Spinal cord (tissue), 10 donors: Measurements from ENCODE around the gene MAP4K3. TPM values are rescaled to one million over a fixed set of nuclear protein-coding genes. Genes with fewer than 3 reads are reported as not detected.
"Not testable (repeated sequence)": the region's sequence is repeated elsewhere in the genome, so short reads cannot be mapped to it uniquely, and the experiment has no call there.

Experiments used
- DNase-seq, 6 donors: peaks; one replicate each; pipeline versions ENCODE4 v3.0.0 to v3.0.0-alpha.2; 2013 to 2015; ENCODE audit warnings: low spot score in 6 of 6, low read depth in 4 of 6
- H3K27ac ChIP-seq: one replicate; pipeline ENCODE4 v1.5.1; 2013; ENCODE audit warnings: low read depth, low read length, control low read depth
- H3K27me3 ChIP-seq: one replicate; pipeline ENCODE4 v1.6.1; 2013; ENCODE audit warnings: low read length; ENCODE audit not compliant: control insufficient read depth, insufficient read depth
- H3K36me3 ChIP-seq: one replicate; pipeline ENCODE4 v1.6.1; 2013; ENCODE audit warnings: low read length; ENCODE audit not compliant: control insufficient read depth, insufficient read depth
- H3K4me1 ChIP-seq: one replicate; pipeline ENCODE4 v1.6.1; 2013; ENCODE audit warnings: low read length; ENCODE audit not compliant: control insufficient read depth, insufficient read depth
- H3K4me3 ChIP-seq: one replicate; pipeline ENCODE4 v1.5.1; 2013; ENCODE audit warnings: low read depth, low read length, control low read depth
- H3K9me3 ChIP-seq: one replicate; pipeline ENCODE4 v1.6.1; 2013; ENCODE audit warnings: low read length; ENCODE audit not compliant: control insufficient read depth, insufficient read depth
- WGBS: methylation state at CpG from one replicate; pipeline ENCODE4 v1.1.5; 2013; ENCODE audit warnings: missing lambda C conversion rate; ENCODE audit not compliant: insufficient coverage; 5-methylcytosine and 5-hydroxymethylcytosine counted together
- polyA plus RNA-seq, 2 donors: library from polyadenylated mRNA; unstranded; fragments of 120-200 nt; gene quantifications; one replicate each; pipeline ENCODE4 v1.2.1, GENCODE V29; 2013; ENCODE audit not compliant: insufficient read length in 2 of 2
- total RNA-seq, 2 donors: library from RNA; depleted of rRNA in 1 of 2; stranded (reverse); fragments of 120-200 nt in 1 of 2; fragments of >200 nt in 1 of 2; gene quantifications; one replicate each; pipeline versions ENCODE4 v1.2.3 to v1.2.4, GENCODE V29; 2013 to 2014
- donor health status: healthy.

MAP4K3 gene
- total and polyA plus RNA-seq, 4 donors = 48.0 to 88.9 (median 58.9) TPM

DNA sequence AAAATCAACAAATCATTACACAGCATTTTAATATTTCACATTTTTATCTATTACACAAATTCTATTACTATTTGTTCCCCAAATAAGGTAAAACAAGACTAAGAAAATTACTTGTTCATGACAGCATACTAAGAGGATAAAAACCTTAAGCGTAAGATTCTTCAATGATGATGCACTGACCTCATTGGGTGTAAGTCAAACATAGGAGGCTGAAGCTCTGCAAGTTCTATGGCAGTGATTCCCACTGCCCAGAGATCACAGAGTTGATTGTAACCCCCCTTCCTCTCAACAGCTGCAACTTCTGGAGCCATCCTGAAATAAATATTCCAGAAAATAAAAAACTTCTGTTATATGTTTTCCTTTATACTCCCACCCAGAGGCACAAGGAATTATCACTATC is 111.1 kb downstream of the MAP4K3 start:
- H3K27me3 ChIP-seq = no peaks in the 10 kb centered on the region
- H3K9me3 ChIP-seq = no peaks in the 10 kb centered on the region
- H3K4me1 ChIP-seq = no peaks in the 10 kb centered on the region
- H3K36me3 ChIP-seq = peaks cover 4% of the 10 kb centered on the region
- DNase-seq = no peak
- no peak overlapping the region for H3K27ac ChIP-seq
- WGBS = no CpG with 5 or more reads among the region's 1 CpG
- no peak overlapping the region for H3K4me3 ChIP-seq

DNA sequence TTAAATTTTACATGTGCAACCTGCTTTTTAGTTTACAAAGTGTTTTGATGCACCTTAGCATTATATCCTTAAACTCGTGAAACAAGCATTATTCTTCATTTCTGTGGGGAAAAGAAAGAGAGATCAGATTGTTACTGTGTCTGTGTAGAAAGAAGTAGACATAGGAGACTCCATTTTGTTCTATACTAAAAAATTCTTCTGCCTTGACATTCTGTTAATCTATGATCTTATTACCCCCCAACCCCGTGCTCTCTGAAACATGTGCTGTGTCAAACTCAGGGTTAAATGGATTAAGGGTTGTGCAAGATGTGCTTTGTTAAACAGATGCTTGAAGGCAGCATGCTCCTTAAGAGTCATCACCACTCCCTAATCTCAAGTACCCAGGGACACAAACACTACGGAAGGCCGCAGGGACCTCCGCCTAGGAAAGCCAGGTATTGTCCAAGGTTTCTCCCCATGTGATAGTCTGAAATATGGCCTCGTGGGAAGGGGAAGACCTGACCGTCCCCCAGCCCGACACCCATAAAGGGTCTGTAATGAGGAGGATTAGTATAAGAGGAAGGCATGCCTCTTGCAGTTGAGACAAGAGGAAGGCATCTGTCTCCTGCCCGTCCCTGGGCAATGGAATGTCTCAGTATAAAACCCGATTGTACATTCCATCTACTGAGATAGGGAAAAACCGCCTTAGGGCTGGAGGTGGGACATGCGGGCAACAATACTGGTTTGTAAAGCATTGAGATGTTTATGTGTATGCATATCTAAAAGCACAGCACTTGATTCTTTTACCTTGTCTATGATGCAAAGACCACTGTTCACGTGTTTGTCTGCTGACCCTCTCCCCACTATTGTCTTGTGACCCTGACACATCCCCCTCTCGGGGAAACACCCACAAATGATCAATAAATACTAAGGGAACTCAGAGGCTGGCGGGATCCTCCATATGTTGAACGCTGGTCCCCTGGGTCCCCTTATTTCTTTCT is 115.7 kb downstream of the MAP4K3 start:
- H3K4me1 ChIP-seq, H3K9me3 ChIP-seq, DNase-seq, H3K27ac ChIP-seq, H3K4me3 ChIP-seq, H3K36me3 ChIP-seq, H3K27me3 ChIP-seq: not testable (repeated sequence)
- no CpG with 5 or more reads among the region's 16 CpGs for WGBS

DNA sequence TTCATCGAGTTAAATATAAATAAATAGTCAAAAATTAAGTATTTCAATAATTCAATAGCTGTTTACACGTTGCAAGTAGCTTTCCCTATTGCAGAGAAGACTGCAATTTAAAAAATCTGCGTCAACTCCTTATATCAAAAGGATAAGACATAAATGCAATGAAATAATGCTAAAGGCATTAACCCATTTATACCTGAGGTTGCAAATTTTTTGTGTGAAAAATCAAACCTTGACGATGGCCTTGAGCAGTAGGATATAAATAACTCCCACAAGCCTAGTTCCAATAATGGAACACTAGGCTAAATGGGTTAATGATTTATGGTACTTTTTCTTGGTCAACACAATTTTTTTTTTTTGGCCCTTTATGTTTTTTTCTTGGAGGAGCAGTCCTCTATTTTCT is 116.9 kb downstream of the MAP4K3 start:
- no peak for DNase-seq
- H3K27ac ChIP-seq = no peak overlapping the region
- no peaks in the 10 kb centered on the region for H3K9me3 ChIP-seq
- no peaks in the 10 kb centered on the region for H3K27me3 ChIP-seq
- H3K4me1 ChIP-seq = no peaks in the 10 kb centered on the region
- H3K36me3 ChIP-seq = no peaks in the 10 kb centered on the region
- WGBS = no CpG with 5 or more reads among the region's 4 CpGs
- H3K4me3 ChIP-seq = no peak overlapping the region

DNA sequence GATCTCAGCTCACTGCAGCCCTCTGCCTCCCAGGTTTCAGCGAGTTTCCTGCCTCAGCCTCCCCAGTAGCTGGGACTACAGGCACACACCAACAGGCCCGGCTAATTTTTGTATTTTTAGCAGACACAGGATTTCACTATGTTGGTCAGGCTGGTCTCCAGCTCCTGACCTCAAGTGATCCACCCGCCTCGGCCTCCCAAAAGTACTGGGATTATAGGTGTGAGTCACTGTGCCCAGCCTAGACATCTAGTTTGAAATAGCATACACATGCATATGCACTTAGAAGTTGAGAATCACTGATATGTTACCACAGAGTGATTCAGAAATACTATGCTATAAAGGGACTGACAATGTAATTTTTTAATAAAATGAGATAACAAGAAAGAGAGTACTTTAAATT is 123.5 kb downstream of the MAP4K3 start:
- H3K27me3 ChIP-seq = no peaks in the 10 kb centered on the region
- H3K9me3 ChIP-seq = no peaks in the 10 kb centered on the region
- no peak for DNase-seq
- peaks cover 9% of the 10 kb centered on the region for H3K36me3 ChIP-seq
- no peak overlapping the region for H3K27ac ChIP-seq
- H3K4me3 ChIP-seq = no peak overlapping the region
- H3K4me1 ChIP-seq = no peaks in the 10 kb centered on the region
- 100% methylated on average over 1 of the region's 4 CpGs for WGBS

DNA sequence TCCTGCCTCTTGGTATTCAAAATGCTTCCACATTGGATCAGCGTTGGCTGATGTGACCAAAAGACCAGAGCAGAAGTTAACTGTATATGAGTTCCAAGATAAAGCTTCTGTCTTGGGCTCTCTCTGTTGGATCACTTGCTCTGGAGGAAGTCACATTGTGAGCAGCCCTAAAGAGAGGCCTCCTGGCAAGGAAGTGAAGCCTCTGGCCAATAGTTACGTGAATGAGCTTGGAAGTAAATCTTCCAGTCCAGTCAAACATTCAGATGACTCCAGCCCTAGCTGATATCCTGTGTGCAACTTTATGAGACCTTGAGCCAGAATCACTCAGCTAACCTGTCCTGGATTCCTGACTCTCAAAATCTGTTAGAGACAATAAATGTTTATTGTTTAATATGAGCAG is 125.6 kb downstream of the MAP4K3 start:
- no peaks in the 10 kb centered on the region for H3K4me1 ChIP-seq
- H3K4me3 ChIP-seq = no peak overlapping the region
- DNase-seq = no peak
- H3K36me3 ChIP-seq = peaks cover 9% of the 10 kb centered on the region
- no peak overlapping the region for H3K27ac ChIP-seq
- H3K9me3 ChIP-seq = no peaks in the 10 kb centered on the region
- no peaks in the 10 kb centered on the region for H3K27me3 ChIP-seq
- 86% methylated on average over 2 of the region's 2 CpGs for WGBS

DNA sequence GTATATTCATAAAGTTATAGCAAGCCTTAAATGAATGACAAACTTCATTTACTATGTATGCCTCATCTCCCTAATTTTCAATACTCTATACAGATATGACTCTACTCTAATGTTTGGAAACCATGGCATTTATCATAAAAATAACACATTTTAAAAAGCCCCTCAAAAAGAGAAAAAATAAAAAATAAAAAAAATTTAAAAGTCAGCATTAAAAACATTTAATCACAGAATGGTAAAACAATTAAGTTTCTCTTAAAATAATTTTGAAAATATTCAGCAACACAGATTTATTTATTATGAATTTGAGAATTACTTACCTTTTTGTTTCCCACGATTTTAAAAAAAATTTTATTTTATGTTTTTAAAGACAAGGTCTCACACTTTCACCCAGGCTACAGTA is 128.3 kb downstream of the MAP4K3 start:
- no peaks in the 10 kb centered on the region for H3K9me3 ChIP-seq
- H3K4me3 ChIP-seq = no peak overlapping the region
- no CpG with 5 or more reads among the region's 1 CpG for WGBS
- H3K36me3 ChIP-seq = peaks cover 9% of the 10 kb centered on the region
- H3K27me3 ChIP-seq = no peaks in the 10 kb centered on the region
- no peaks in the 10 kb centered on the region for H3K4me1 ChIP-seq
- no peak for DNase-seq
- no peak overlapping the region for H3K27ac ChIP-seq

DNA sequence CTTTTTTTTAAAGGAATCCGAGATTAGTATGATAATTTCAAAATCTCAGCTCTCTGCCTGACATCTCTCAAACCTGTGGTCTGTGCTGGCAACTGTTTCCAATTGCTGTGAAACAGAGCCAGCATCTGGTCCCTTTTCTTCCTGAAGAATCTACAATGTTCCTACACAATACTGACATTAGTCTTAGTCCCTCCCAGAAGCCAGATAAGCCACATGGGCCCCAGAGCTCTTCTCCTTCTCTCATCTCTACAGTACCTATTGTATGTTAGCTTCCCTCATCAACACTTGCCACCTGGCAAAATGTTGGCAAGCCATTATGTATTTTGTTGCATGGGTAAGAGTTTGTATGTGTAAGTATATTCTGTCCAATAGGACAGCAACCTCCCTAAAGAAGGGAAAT is 130.5 kb downstream of the MAP4K3 start:
- Histone ChIP-seq H3K36me3 (peaks cover 7% of the 10 kb centered on the region), H3K27me3 (no peaks in the 10 kb centered on the region), H3K4me3 (no peak overlapping the region), H3K4me1 (no peaks in the 10 kb centered on the region), H3K27ac (no peak overlapping the region), H3K9me3 (no peaks in the 10 kb centered on the region)
- no peak for DNase-seq
- 100% methylated on average over 1 of the region's 1 CpG for WGBS

DNA sequence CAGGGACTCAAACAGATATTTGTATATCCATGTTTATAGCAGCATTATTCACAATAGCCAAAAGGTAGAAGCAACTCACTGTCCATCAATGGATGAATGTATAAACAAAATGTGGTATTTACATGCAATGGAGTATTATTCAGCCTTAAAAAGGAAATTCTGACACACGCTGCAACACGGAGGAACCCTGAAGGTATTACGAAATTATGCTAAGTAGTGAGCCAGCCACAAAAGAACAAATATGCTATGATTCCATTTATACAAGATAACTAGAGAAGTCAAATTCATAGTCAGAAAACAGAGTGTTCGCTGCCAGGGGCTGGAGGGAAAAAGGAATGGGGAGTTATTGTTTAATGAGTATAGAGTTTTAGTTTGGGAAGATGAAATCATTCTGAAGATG is 132.4 kb downstream of the MAP4K3 start:
- no CpG with 5 or more reads among the region's 4 CpGs for WGBS
- no peaks in the 10 kb centered on the region for H3K9me3 ChIP-seq

DNA sequence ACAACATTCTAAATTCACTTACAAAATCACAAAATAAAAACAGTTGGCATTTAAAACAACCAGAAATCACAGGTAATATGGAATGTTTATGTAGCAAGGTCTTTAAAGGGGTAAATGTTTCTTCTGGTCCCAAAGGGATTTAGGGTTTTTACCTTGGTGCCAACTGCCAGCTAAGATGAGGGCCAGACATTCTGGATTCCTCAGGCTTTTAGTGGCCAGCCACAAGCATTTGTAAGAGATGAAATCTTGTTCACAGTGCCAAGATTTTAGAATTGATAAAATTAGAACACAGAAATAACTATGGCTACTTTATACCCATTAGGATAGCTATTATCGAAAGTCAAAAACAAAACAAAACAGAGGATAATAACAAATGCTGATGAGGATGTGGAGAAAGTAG is 132.9 kb downstream of the MAP4K3 start:
- WGBS = no CpG with 5 or more reads among the region's 1 CpG
- Histone ChIP-seq H3K36me3 (peaks cover 3% of the 10 kb centered on the region), H3K4me1 (no peaks in the 10 kb centered on the region), H3K27ac (no peak overlapping the region), H3K27me3 (no peaks in the 10 kb centered on the region), H3K4me3 (no peak overlapping the region), H3K9me3 (no peaks in the 10 kb centered on the region)
- DNase-seq = no peak

More for the DNA sequence above, 132.4 kb downstream of the MAP4K3 start:
- Histone ChIP-seq H3K27ac (no peak overlapping the region), H3K4me3 (no peak overlapping the region), H3K36me3 (peaks cover 3% of the 10 kb centered on the region), H3K4me1 (no peaks in the 10 kb centered on the region), H3K27me3 (no peaks in the 10 kb centered on the region)
- DNase-seq = no peak

DNA sequence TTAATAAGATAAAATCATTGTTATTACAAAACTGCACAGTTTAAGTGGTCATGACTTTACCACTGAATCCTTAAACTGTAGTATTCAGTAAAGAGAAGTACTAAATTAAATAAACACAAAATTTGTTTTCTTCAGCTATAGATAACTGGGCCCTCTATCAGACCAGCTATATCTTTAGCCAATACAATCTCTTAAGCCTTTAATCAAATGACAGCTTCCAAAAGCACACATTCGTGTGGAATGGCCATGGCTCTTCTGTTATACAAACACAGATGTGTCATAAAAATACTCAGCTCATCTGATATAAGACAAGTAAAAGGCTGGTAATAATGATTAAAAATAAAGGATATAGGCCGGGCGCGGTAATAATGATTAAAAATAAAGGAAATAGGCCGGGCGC is 135.7 kb downstream of the MAP4K3 start:
- H3K36me3 ChIP-seq = peaks cover 7% of the 10 kb centered on the region
- DNase-seq = no peak
- H3K4me1 ChIP-seq = no peaks in the 10 kb centered on the region
- no peaks in the 10 kb centered on the region for H3K9me3 ChIP-seq
- no peaks in the 10 kb centered on the region for H3K27me3 ChIP-seq
- no peak overlapping the region for H3K27ac ChIP-seq
- no peak overlapping the region for H3K4me3 ChIP-seq
- WGBS = 100% methylated on average over 5 of the region's 6 CpGs
